Kidney epithelial cell (primary cell): ENCODE results near the gene BCAT1. TPM values are rescaled to one million over a fixed set of nuclear protein-coding genes. Genes with fewer than 3 reads are reported as not detected.
"Not testable (repeated sequence)": the region's sequence is repeated elsewhere in the genome, so short reads cannot be mapped to it uniquely, and the experiment has no call there.

Experiments
- DNase-seq: peaks from one replicate; pipeline ENCODE4 v3.0.0-alpha.2; 2010; ENCODE audit warnings: low read depth
- H3K27me3 ChIP-seq: 2 replicates; pipeline ENCODE4 v1.6.0; 2011; ENCODE audit warnings: low read length; ENCODE audit not compliant: control insufficient read depth, insufficient read depth
- H3K36me3 ChIP-seq: 2 replicates; pipeline ENCODE4 v1.5.1; 2011; ENCODE audit warnings: low read length; ENCODE audit not compliant: control insufficient read depth, insufficient read depth
- H3K4me3 ChIP-seq: 2 replicates; pipeline ENCODE4 v1.5.1; 2011; ENCODE audit warnings: low read depth, mild to moderate bottlenecking, control low read depth, low read length
- CTCF ChIP-seq: IDR thresholded peaks from 2 replicates; pipeline ENCODE4 v1.5.1; 2011; ENCODE audit warnings: mild to moderate bottlenecking, moderate library complexity, low read length, control low read depth, inconsistent platforms; ENCODE audit not compliant: insufficient read depth, poor library complexity, severe bottlenecking
- total RNA-seq: library from RNA; depleted of rRNA; stranded (reverse); fragments of >200 nt; gene quantifications from 2 replicates; pipeline ENCODE4 v1.2.3, GENCODE V29; 2015

Gene BCAT1
- total RNA-seq, 1 donor from 2014 or later, result 103 TPM

- TF ChIP-seq CTCF, result no peak
- H3K36me3 ChIP-seq, result no peaks in the 10 kb centered on the region
- DNase-seq, result no peak
- H3K27me3 ChIP-seq, result no peaks in the 10 kb centered on the region
- no peak overlapping the region for H3K4me3 ChIP-seq
These were observed 29.4 kb downstream of the BCAT1 start for GRCh38 chr12:24919346-24920001.

GRCh38 chr12:24918596-24918995, 30.3 kb downstream of the BCAT1 start:
- no peaks in the 10 kb centered on the region for H3K36me3 ChIP-seq

GRCh38 chr12:24915501-24915900, 33.4 kb downstream of the BCAT1 start:
- no peaks in the 10 kb centered on the region for H3K27me3 ChIP-seq

More at GRCh38 chr12:24918596-24918995, 30.3 kb downstream of the BCAT1 start:
- Histone ChIP-seq H3K4me3 (no peak overlapping the region), H3K27me3 (no peaks in the 10 kb centered on the region)
- TF ChIP-seq CTCF, result no peak
- DNase-seq, result no peak

GRCh38 chr12:24913953-24914352, 34.9 kb downstream of the BCAT1 start:
- Histone ChIP-seq H3K27me3 (no peaks in the 10 kb centered on the region), H3K36me3 (no peaks in the 10 kb centered on the region), H3K4me3 (no peak overlapping the region)
- no peak for TF ChIP-seq CTCF
- DNase-seq, result no peak

More at GRCh38 chr12:24915501-24915900, 33.4 kb downstream of the BCAT1 start:
- TF ChIP-seq CTCF, result no peak
- DNase-seq, result no peak
- H3K4me3 ChIP-seq, result no peak overlapping the region
- no peaks in the 10 kb centered on the region for H3K36me3 ChIP-seq

- Histone ChIP-seq H3K36me3 (no peaks in the 10 kb centered on the region), H3K4me3 (no peak overlapping the region), H3K27me3 (no peaks in the 10 kb centered on the region)
- TF ChIP-seq CTCF, result no peak
- DNase-seq, result no peak
These were observed 35.8 kb downstream of the BCAT1 start for GRCh38 chr12:24913130-24913529.

- Histone ChIP-seq H3K27me3 (no peaks in the 10 kb centered on the region), H3K36me3 (no peaks in the 10 kb centered on the region), H3K4me3 (no peak overlapping the region)
- TF ChIP-seq CTCF, result no peak
- DNase-seq, result peak; percentile 39
These were observed 37.6 kb downstream of the BCAT1 start for GRCh38 chr12:24911271-24911791.

GRCh38 chr12:24910192-24910591, 38.7 kb downstream of the BCAT1 start:
- not testable (repeated sequence) for H3K4me3 ChIP-seq, H3K27me3 ChIP-seq, DNase-seq, H3K36me3 ChIP-seq
